Spleen (tissue), 11 donors: ENCODE data around the gene LEF1. TPM values are rescaled to one million over a fixed set of nuclear protein-coding genes. Genes with fewer than 3 reads are reported as not detected.

Source experiments
- DNase-seq: peaks from one replicate; pipeline ENCODE4 v3.0.0-alpha.2; 2020
- H3K27ac ChIP-seq, 8 donors: fragments of 200-600 bp; sonication (generic) in 7 of 8; 1 replicate in 4 of 8; 2 replicates in 4 of 8; pipeline versions ENCODE4 v1.5.0 to v1.8.0; 2016 to 2021; ENCODE audit warnings: inconsistent platforms in 4 of 8, mild to moderate bottlenecking in 4 of 8, moderate library complexity in 1 of 8
- H3K27me3 ChIP-seq, 7 donors: fragments of 200-600 bp; sonication (generic) in 6 of 7; replicated peaks in 1 of 7; 1 replicate in 4 of 7; 2 replicates in 3 of 7; pipeline versions ENCODE4 v1.5.0 to v1.8.0; 2016 to 2021; ENCODE audit warnings: inconsistent platforms in 3 of 7, mild to moderate bottlenecking in 1 of 7
- H3K36me3 ChIP-seq, 6 donors: fragments of 200-600 bp; sonication (generic) in 5 of 6; 1 replicate in 4 of 6; 2 replicates in 2 of 6; pipeline versions ENCODE4 v1.5.0 to v1.8.0; 2016 to 2021; ENCODE audit warnings: inconsistent platforms in 2 of 6
- H3K4me1 ChIP-seq, 6 donors: fragments of 200-600 bp; sonication (generic) in 5 of 6; 1 replicate in 3 of 6; 2 replicates in 3 of 6; pipeline versions ENCODE4 v1.5.0 to v1.8.0; 2016 to 2021; ENCODE audit warnings: inconsistent platforms in 3 of 6
- H3K4me3 ChIP-seq, 8 donors: fragments of 200-600 bp; sonication (generic) in 7 of 8; 1 replicate in 4 of 8; 2 replicates in 4 of 8; pipeline versions ENCODE4 v1.5.0 to v1.8.0; 2016 to 2021; ENCODE audit warnings: inconsistent platforms in 4 of 8, mild to moderate bottlenecking in 4 of 8, moderate library complexity in 2 of 8
- H3K9me3 ChIP-seq, 8 donors: fragments of 200-600 bp; sonication (generic) in 7 of 8; 1 replicate in 4 of 8; 2 replicates in 4 of 8; pipeline versions ENCODE4 v1.5.0 to v1.8.0; 2016 to 2021; ENCODE audit warnings: inconsistent platforms in 4 of 8
- CTCF ChIP-seq, 11 experiments: fragments of 200-600 bp in 7 of 11; fragments of 450-650 bp in 4 of 11; sonication (generic) in 4 of 11; IDR thresholded peaks in 8 of 11; conservative IDR thresholded peaks in 3 of 11; 1 replicate in 7 of 11; 2 replicates in 4 of 11; pipeline versions ENCODE4 v1.4.0 to v1.8.0; 2016 to 2021; ENCODE audit warnings: antibody characterized with exemption in 11 of 11, inconsistent platforms in 4 of 11, mild to moderate bottlenecking in 1 of 11
- POLR2A ChIP-seq, 3 donors: fragments of 450-650 bp; IDR thresholded peaks; one replicate each; pipeline ENCODE4 v1.5.1; 2017; ENCODE audit warnings: antibody characterized with exemption in 3 of 3, mild to moderate bottlenecking in 1 of 3
- POLR2AphosphoS5 ChIP-seq, 3 donors: sonication (generic); formaldehyde crosslinking; IDR thresholded peaks; one replicate each; pipeline ENCODE4 v1.5.1; 2017; ENCODE audit warnings: antibody characterized with exemption in 3 of 3
- WGBS, 5 donors: extraction: QIAGEN DNeasy Blood & Tissue Kit in 3 of 5; methylation state at CpG; one replicate each; pipeline versions ENCODE4 v1.1.5 to v1.1.7; 2013 to 2018; 5-methylcytosine and 5-hydroxymethylcytosine counted together
- intact Hi-C: fragments of 100-400 bp; cut with DNase I; formaldehyde crosslinking; loops from one replicate; pipeline ENCODE4 v1.15.0; 2023; ENCODE audit warnings: low total_unique reads
- polyA plus RNA-seq, 3 donors: library from polyadenylated mRNA; stranded (reverse); fragments of 200-250 nt; gene quantifications; one replicate each; pipeline ENCODE4 v1.2.1, GENCODE V29; 2013
- total RNA-seq, 7 donors: library from RNA; depleted of rRNA in 3 of 7; stranded (reverse); fragments of >200 nt in 3 of 7; fragmentation: NEBNext Ultra II Directional in 4 of 7; extraction: Animal tissue kit (Norgen Biotek cat#: 25700) in 4 of 7; gene quantifications; one replicate each; pipeline versions ENCODE4 v1.1.0 to v1.2.1, GENCODE V29; 2016 to 2021
- donor health status: healthy with polysubstance abuse.
- donor health status: DM: no; HTN: no; CAD: no; lungs with moderate emphysema.
- donor health status: DM: no; HTN: no; CAD: no.
- donor health status: Bipolar disorder and iron deficiency.
- donor health status: healthy.
- donor health status: DM: no; HTN: no; CAD: no.
- donor health status: DM: yes; HTN: yes; CAD: no.

LEF1 gene
- total and polyA plus RNA-seq, 10 donors, result 7.8 to 55.4 (median 33.9) TPM

GRCh38 chr4:108180513-108180912 is 11.8 kb upstream of the LEF1 start:
- WGBS, 5 donors, result 29 to 79% (median 56%) methylated on average over 1 of the region's 1 CpG
- TF ChIP-seq POLR2AphosphoS5 (IDR thresholded peaks at IDR 0.05) (no peak), POLR2A (IDR thresholded peaks at IDR 0.05) (no peak), CTCF (IDR thresholded peaks at IDR 0.05 in 8 of 11, conservative IDR thresholded peaks at IDR 0.05 in 3 of 11) (no peak)
- no peaks in the 10 kb centered on the region for H3K4me1 ChIP-seq
- H3K27me3 ChIP-seq, result peaks cover 0 to 4% (median 0%) of the 10 kb centered on the region in 7 donors
- H3K4me3 ChIP-seq, result no peak overlapping the region
- DNase-seq, result no peak
- intact Hi-C loops, result no loop called here
- H3K36me3 ChIP-seq, result no peaks in the 10 kb centered on the region
- no peaks in the 10 kb centered on the region for H3K9me3 ChIP-seq
- H3K27ac ChIP-seq, result no peak overlapping the region

GRCh38 chr4:108175966-108176365 is 7.2 kb upstream of the LEF1 start:
- Histone ChIP-seq H3K4me3 (no peak overlapping the region), H3K9me3 (no peaks in the 10 kb centered on the region), H3K27ac (no peak overlapping the region), H3K27me3 (peaks cover 0 to 49% (median 24%) of the 10 kb centered on the region in 7 donors), H3K4me1 (peaks cover 10 to 29% (median 26%) of the 10 kb centered on the region in 6 donors), H3K36me3 (no peaks in the 10 kb centered on the region)
- 64 to 82% (median 80%) methylated on average over 3 of the region's 3 CpGs for WGBS, 5 donors
- TF ChIP-seq POLR2A (IDR thresholded peaks at IDR 0.05) (no peak), POLR2AphosphoS5 (IDR thresholded peaks at IDR 0.05) (no peak), CTCF (IDR thresholded peaks at IDR 0.05 in 8 of 11, conservative IDR thresholded peaks at IDR 0.05 in 3 of 11) (no peak)
- DNase-seq, result no peak
- intact Hi-C loops, result no loop called here

GRCh38 chr4:108174856-108175255 is 6.1 kb upstream of the LEF1 start:
- H3K4me1 ChIP-seq, result peaks cover 10 to 39% (median 26%) of the 10 kb centered on the region in 6 donors
- no peaks in the 10 kb centered on the region for H3K9me3 ChIP-seq
- no peak overlapping the region for H3K27ac ChIP-seq
- no peaks in the 10 kb centered on the region for H3K36me3 ChIP-seq
- intact Hi-C loops, result no loop called here
- TF ChIP-seq CTCF (IDR thresholded peaks at IDR 0.05 in 8 of 11, conservative IDR thresholded peaks at IDR 0.05 in 3 of 11) (no peak), POLR2A (IDR thresholded peaks at IDR 0.05) (no peak), POLR2AphosphoS5 (IDR thresholded peaks at IDR 0.05) (no peak)
- no peak overlapping the region for H3K4me3 ChIP-seq
- no peak for DNase-seq
- H3K27me3 ChIP-seq, result peaks cover 0 to 61% (median 35%) of the 10 kb centered on the region in 7 donors

GRCh38 chr4:108173599-108174057 is 4.9 kb upstream of the LEF1 start:
- Histone ChIP-seq H3K27ac (peak overlapping the region in 6 of 8 donors; percentile 79 to 83 (median 80)), H3K27me3 (peaks cover 0 to 73% (median 48%) of the 10 kb centered on the region in 7 donors), H3K9me3 (no peaks in the 10 kb centered on the region), H3K36me3 (no peaks in the 10 kb centered on the region), H3K4me1 (peaks cover 22 to 52% (median 36%) of the 10 kb centered on the region in 6 donors), H3K4me3 (peak overlapping the region; percentile 42 to 79 (median 51))
- TF ChIP-seq CTCF (IDR thresholded peaks at IDR 0.05 in 8 of 11, conservative IDR thresholded peaks at IDR 0.05 in 3 of 11) (no peak), POLR2A (IDR thresholded peaks at IDR 0.05) (no peak), POLR2AphosphoS5 (IDR thresholded peaks at IDR 0.05) (no peak)
- intact Hi-C loops, result no loop called here
- no peak for DNase-seq
- WGBS, 5 donors, result 74 to 80% (median 79%) methylated on average over 11 of the region's 11 CpGs
